Nephron (organoid): ENCODE measurements around the gene MAP4K4.

Experiments
- H3K27ac Mint-ChIP-seq, 3 experiments: 2 replicates each; pipeline ENCODE4 v1.8.0; 2020; ENCODE audit warnings: mixed read lengths in 3 of 3, mild to moderate bottlenecking in 2 of 3, moderate library complexity in 1 of 3
- H3K27me3 Mint-ChIP-seq: 2 replicates; pipeline ENCODE4 v1.8.0; 2021; ENCODE audit warnings: low read depth, mild to moderate bottlenecking, moderate library complexity, mixed read lengths
- H3K36me3 Mint-ChIP-seq: 2 replicates; pipeline ENCODE4 v1.8.0; 2020; ENCODE audit warnings: low read depth, mixed read lengths
- H3K4me1 Mint-ChIP-seq: 2 replicates; pipeline ENCODE4 v1.8.0; 2020; ENCODE audit warnings: mixed read lengths
- H3K4me3 Mint-ChIP-seq, 3 experiments: 2 replicates each; pipeline ENCODE4 v1.8.0; 2020; ENCODE audit warnings: mild to moderate bottlenecking in 3 of 3, mixed read lengths in 3 of 3, moderate library complexity in 2 of 3
- H3K9me3 Mint-ChIP-seq: 2 replicates; pipeline ENCODE4 v1.8.0; 2020; ENCODE audit warnings: mixed read lengths
- CTCF ChIP-seq, 3 experiments: fragments of 200-600 bp; sonication (generic); IDR thresholded peaks; one replicate each; pipeline ENCODE4 v1.5.0; 2021; ENCODE audit warnings: antibody characterized with exemption in 3 of 3; ENCODE audit not compliant: unreplicated experiment in 3 of 3

The MAP4K4 gene

GRCh38 chr2:101750688-101751087, 53.2 kb downstream of the MAP4K4 start:
- peak overlapping the region in 1 of 3 experiments; percentile 27 for H3K27ac Mint-ChIP-seq
- TF ChIP-seq CTCF (IDR thresholded peaks at IDR 0.05; ENCODE audit: unreplicated experiment in 3 of 3) = no peak

GRCh38 chr2:101751276-101751815, 53.8 kb downstream of the MAP4K4 start:
- Mint-ChIP-seq H3K4me3 (no peak overlapping the region), H3K9me3 (peaks cover 5% of the 10 kb centered on the region), H3K27ac (peak overlapping the region in 2 of 3 experiments; percentile 27 to 72), H3K4me1 (peaks cover 77% of the 10 kb centered on the region), H3K36me3 (peaks cover 9% of the 10 kb centered on the region), H3K27me3 (no peaks in the 10 kb centered on the region)
- TF ChIP-seq CTCF (IDR thresholded peaks at IDR 0.05; ENCODE audit: unreplicated experiment in 3 of 3) = no peak

More at GRCh38 chr2:101750688-101751087, 53.2 kb downstream of the MAP4K4 start:
- Mint-ChIP-seq H3K4me1 (peaks cover 78% of the 10 kb centered on the region), H3K9me3 (peaks cover 5% of the 10 kb centered on the region), H3K36me3 (peaks cover 9% of the 10 kb centered on the region), H3K4me3 (no peak overlapping the region), H3K27me3 (no peaks in the 10 kb centered on the region)

GRCh38 chr2:101751875-101752619, 54.5 kb downstream of the MAP4K4 start:
- Mint-ChIP-seq H3K27me3 (no peaks in the 10 kb centered on the region), H3K4me3 (peak overlapping the region in 1 of 3 experiments; percentile 14), H3K27ac (peak overlapping the region; percentile 55 to 84 (median 72)), H3K9me3 (peaks cover 5% of the 10 kb centered on the region), H3K4me1 (peaks cover 77% of the 10 kb centered on the region), H3K36me3 (peaks cover 9% of the 10 kb centered on the region)
- no peak for TF ChIP-seq CTCF (IDR thresholded peaks at IDR 0.05; ENCODE audit: unreplicated experiment in 3 of 3)

- peaks cover 5% of the 10 kb centered on the region for H3K9me3 Mint-ChIP-seq
- H3K4me1 Mint-ChIP-seq = peaks cover 72% of the 10 kb centered on the region
- H3K36me3 Mint-ChIP-seq = peaks cover 14% of the 10 kb centered on the region
- no peak for TF ChIP-seq CTCF (IDR thresholded peaks at IDR 0.05; ENCODE audit: unreplicated experiment in 3 of 3)
- H3K4me3 Mint-ChIP-seq = no peak overlapping the region
- peak overlapping the region; percentile 72 to 84 (median 77) for H3K27ac Mint-ChIP-seq
- no peaks in the 10 kb centered on the region for H3K27me3 Mint-ChIP-seq
Observed at GRCh38 chr2:101752716-101753616, 55.5 kb downstream of the MAP4K4 start.

GRCh38 chr2:101753720-101754490, 56.4 kb downstream of the MAP4K4 start:
- peak overlapping the region; percentile 72 to 81 (median 77) for H3K27ac Mint-ChIP-seq
- H3K36me3 Mint-ChIP-seq = peaks cover 16% of the 10 kb centered on the region
- H3K9me3 Mint-ChIP-seq = peaks cover 3% of the 10 kb centered on the region
- peaks cover 74% of the 10 kb centered on the region for H3K4me1 Mint-ChIP-seq
- no peak for TF ChIP-seq CTCF (IDR thresholded peaks at IDR 0.05; ENCODE audit: unreplicated experiment in 3 of 3)
- H3K4me3 Mint-ChIP-seq = peak overlapping the region in 1 of 3 experiments; percentile 14
- H3K27me3 Mint-ChIP-seq = no peaks in the 10 kb centered on the region
